Measurements from ENCODE around the gene LGALS7B.
"Not testable (repeated sequence)": the region's sequence is repeated elsewhere in the genome, so short reads cannot be mapped to it uniquely, and the experiment has no call there.

The LGALS7B gene

GRCh38 chr19:38825936-38826335, 36.9 kb downstream of the LGALS7B start:
- DNase-seq: not testable (repeated sequence)

- no peak for DNase-seq
Measured at GRCh38 chr19:38826856-38827551, 38.0 kb downstream of the LGALS7B start.

GRCh38 chr19:38829203-38829602, 40.2 kb downstream of the LGALS7B start:
- DNase-seq: not testable (repeated sequence)

- no peak for DNase-seq
Measured at GRCh38 chr19:38830039-38830733, 41.2 kb downstream of the LGALS7B start.

GRCh38 chr19:38831142-38831605, 42.2 kb downstream of the LGALS7B start:
- DNase-seq: no peak

- no peak for DNase-seq
Measured at GRCh38 chr19:38833092-38833425, 44.1 kb downstream of the LGALS7B start.

GRCh38 chr19:38834104-38834490, 45.1 kb downstream of the LGALS7B start:
- no peak for DNase-seq

GRCh38 chr19:38834590-38834989, 45.6 kb downstream of the LGALS7B start:
- no peak for DNase-seq

- DNase-seq: no peak
Measured at GRCh38 chr19:38836159-38836982, 47.4 kb downstream of the LGALS7B start.

GRCh38 chr19:38836983-38837626, 48.1 kb downstream of the LGALS7B start:
- no peak for DNase-seq

- DNase-seq: no peak
Measured at GRCh38 chr19:38837656-38838121, 48.7 kb downstream of the LGALS7B start.

GRCh38 chr19:38838208-38838985, 49.4 kb downstream of the LGALS7B start:
- no peak for DNase-seq

GRCh38 chr19:38838986-38839761, 50.2 kb downstream of the LGALS7B start:
- no peak for DNase-seq

GRCh38 chr19:38839816-38840582, 51.0 kb downstream of the LGALS7B start:
- DNase-seq: no peak

GRCh38 chr19:38840583-38840968, 51.6 kb downstream of the LGALS7B start:
- DNase-seq: no peak

Measured in NCI-H2171 (cell line).